HUES6 (cell line): ENCODE results near the gene SLC8A1.

Source experiments
- H3K27ac ChIP-seq: 2 replicates; pipeline ENCODE4 v1.7.0; 2013; ENCODE audit warnings: low read depth, mild to moderate bottlenecking, low read length, inconsistent platforms
- H3K27me3 ChIP-seq: 2 replicates; pipeline ENCODE4 v1.6.1; 2013; ENCODE audit warnings: low read length; ENCODE audit not compliant: control insufficient read depth, insufficient read depth
- H3K36me3 ChIP-seq: 2 replicates; pipeline ENCODE4 v1.6.1; 2013; ENCODE audit warnings: low read length; ENCODE audit not compliant: control insufficient read depth, insufficient read depth
- H3K4me1 ChIP-seq: 2 replicates; pipeline ENCODE4 v1.6.1; 2013; ENCODE audit warnings: low read length; ENCODE audit not compliant: control insufficient read depth, insufficient read depth
- H3K4me3 ChIP-seq: 2 replicates; pipeline ENCODE4 v1.5.1; 2013; ENCODE audit warnings: low read depth, low read length
- H3K9ac ChIP-seq: one replicate; pipeline ENCODE4 v1.6.1; 2013; ENCODE audit warnings: mild to moderate bottlenecking, low read length
- H3K9me3 ChIP-seq: 2 replicates; pipeline ENCODE4 v1.6.1; 2013; ENCODE audit warnings: low read depth, low read length; ENCODE audit not compliant: control insufficient read depth, insufficient read depth

SLC8A1 gene

GRCh38 chr2:40324656-40325055 is 127.2 kb downstream of the SLC8A1 start:
- Histone ChIP-seq H3K36me3 (no peaks in the 10 kb centered on the region), H3K9ac (no peak overlapping the region), H3K27me3 (no peaks in the 10 kb centered on the region), H3K4me3 (no peak overlapping the region), H3K9me3 (no peaks in the 10 kb centered on the region), H3K4me1 (no peaks in the 10 kb centered on the region), H3K27ac (no peak overlapping the region)

- Histone ChIP-seq H3K4me3 (no peak overlapping the region), H3K9me3 (no peaks in the 10 kb centered on the region), H3K9ac (no peak overlapping the region), H3K27ac (no peak overlapping the region), H3K27me3 (no peaks in the 10 kb centered on the region), H3K36me3 (no peaks in the 10 kb centered on the region), H3K4me1 (no peaks in the 10 kb centered on the region)
These were observed 130.1 kb downstream of the SLC8A1 start for GRCh38 chr2:40321822-40322221.

- Histone ChIP-seq H3K27ac (no peak overlapping the region), H3K27me3 (no peaks in the 10 kb centered on the region), H3K36me3 (no peaks in the 10 kb centered on the region), H3K4me1 (no peaks in the 10 kb centered on the region), H3K4me3 (no peak overlapping the region), H3K9ac (no peak overlapping the region), H3K9me3 (no peaks in the 10 kb centered on the region)
These were observed 130.8 kb downstream of the SLC8A1 start for GRCh38 chr2:40321016-40321623.

- H3K9ac ChIP-seq: no peak overlapping the region
- H3K27me3 ChIP-seq: no peaks in the 10 kb centered on the region
- H3K4me3 ChIP-seq: no peak overlapping the region
- no peak overlapping the region for H3K27ac ChIP-seq
- H3K36me3 ChIP-seq: no peaks in the 10 kb centered on the region
- H3K4me1 ChIP-seq: no peaks in the 10 kb centered on the region
- no peaks in the 10 kb centered on the region for H3K9me3 ChIP-seq
These were observed 133.0 kb downstream of the SLC8A1 start for GRCh38 chr2:40318921-40319320.

- H3K27me3 ChIP-seq: no peaks in the 10 kb centered on the region
- H3K36me3 ChIP-seq: no peaks in the 10 kb centered on the region
- no peak overlapping the region for H3K4me3 ChIP-seq
- no peak overlapping the region for H3K9ac ChIP-seq
- H3K27ac ChIP-seq: no peak overlapping the region
- H3K9me3 ChIP-seq: no peaks in the 10 kb centered on the region
- H3K4me1 ChIP-seq: no peaks in the 10 kb centered on the region
These were observed 134.1 kb downstream of the SLC8A1 start for GRCh38 chr2:40317761-40318160.

- Histone ChIP-seq H3K9ac (no peak overlapping the region), H3K27ac (no peak overlapping the region), H3K4me1 (no peaks in the 10 kb centered on the region), H3K9me3 (no peaks in the 10 kb centered on the region), H3K36me3 (no peaks in the 10 kb centered on the region), H3K4me3 (no peak overlapping the region), H3K27me3 (no peaks in the 10 kb centered on the region)
These were observed 134.8 kb downstream of the SLC8A1 start for GRCh38 chr2:40317046-40317445.

- Histone ChIP-seq H3K27ac (no peak overlapping the region), H3K9me3 (no peaks in the 10 kb centered on the region), H3K9ac (no peak overlapping the region), H3K27me3 (no peaks in the 10 kb centered on the region), H3K4me3 (no peak overlapping the region), H3K36me3 (no peaks in the 10 kb centered on the region), H3K4me1 (no peaks in the 10 kb centered on the region)
These were observed 135.3 kb downstream of the SLC8A1 start for GRCh38 chr2:40316620-40317019.

- Histone ChIP-seq H3K4me3 (no peak overlapping the region), H3K9me3 (no peaks in the 10 kb centered on the region), H3K9ac (no peak overlapping the region), H3K4me1 (no peaks in the 10 kb centered on the region), H3K36me3 (no peaks in the 10 kb centered on the region), H3K27me3 (no peaks in the 10 kb centered on the region), H3K27ac (no peak overlapping the region)
These were observed 136.2 kb downstream of the SLC8A1 start for GRCh38 chr2:40315683-40316082.

- Histone ChIP-seq H3K27me3 (no peaks in the 10 kb centered on the region), H3K27ac (no peak overlapping the region), H3K4me3 (no peak overlapping the region), H3K4me1 (no peaks in the 10 kb centered on the region), H3K36me3 (no peaks in the 10 kb centered on the region), H3K9ac (no peak overlapping the region), H3K9me3 (no peaks in the 10 kb centered on the region)
These were observed 140.9 kb downstream of the SLC8A1 start for GRCh38 chr2:40311026-40311425.

GRCh38 chr2:40310303-40310702 is 141.6 kb downstream of the SLC8A1 start:
- Histone ChIP-seq H3K36me3 (no peaks in the 10 kb centered on the region), H3K9ac (no peak overlapping the region), H3K27me3 (no peaks in the 10 kb centered on the region), H3K4me3 (no peak overlapping the region), H3K4me1 (no peaks in the 10 kb centered on the region), H3K9me3 (no peaks in the 10 kb centered on the region), H3K27ac (no peak overlapping the region)

GRCh38 chr2:40304340-40304739 is 147.6 kb downstream of the SLC8A1 start:
- no peaks in the 10 kb centered on the region for H3K9me3 ChIP-seq
- no peak overlapping the region for H3K9ac ChIP-seq
- 0 out of 2 replicates have a peak, but pooled peaks cover 5% of the 10 kb centered on the region for H3K4me1 ChIP-seq
- H3K27ac ChIP-seq: no peak overlapping the region
- H3K4me3 ChIP-seq: no peak overlapping the region
- no peaks in the 10 kb centered on the region for H3K27me3 ChIP-seq
- no peaks in the 10 kb centered on the region for H3K36me3 ChIP-seq

GRCh38 chr2:40303746-40304145 is 148.1 kb downstream of the SLC8A1 start:
- H3K9ac ChIP-seq: no peak overlapping the region
- H3K36me3 ChIP-seq: no peaks in the 10 kb centered on the region
- H3K27ac ChIP-seq: no peak overlapping the region
- no peak overlapping the region for H3K4me3 ChIP-seq
- H3K27me3 ChIP-seq: no peaks in the 10 kb centered on the region
- H3K4me1 ChIP-seq: 0 out of 2 replicates have a peak, but pooled peaks cover 5% of the 10 kb centered on the region
- H3K9me3 ChIP-seq: no peaks in the 10 kb centered on the region
